CD14-positive monocyte (primary cell): ENCODE data around the gene UBE2M. TPM values are rescaled to one million over a fixed set of nuclear protein-coding genes. Genes with fewer than 3 reads are reported as not detected.

Source experiments
- DNase-seq, 3 donors: peaks; one replicate each; pipeline ENCODE4 v3.0.0-alpha.2; 2011 to 2022
- H2AFZ ChIP-seq: 2 replicates; pipeline ENCODE4 v1.6.0; 2012; ENCODE audit warnings: mild to moderate bottlenecking, low read depth, low read length, inconsistent platforms; ENCODE audit not compliant: insufficient read depth, poor library complexity, severe bottlenecking
- H3K27ac ChIP-seq, 2 donors: 1 replicate in 1 of 2; 2 replicates in 1 of 2; pipeline ENCODE4 v1.5.1; 2012 to 2013; ENCODE audit warnings: low read length in 2 of 2, control low read depth in 1 of 2, inconsistent platforms in 1 of 2, low read depth in 1 of 2, mild to moderate bottlenecking in 1 of 2
- H3K27me3 ChIP-seq, 2 donors: one replicate each; pipeline versions ENCODE4 v1.6.0 to v1.6.1; 2011 to 2013; ENCODE audit warnings: low read length in 2 of 2; ENCODE audit not compliant: control insufficient read depth in 2 of 2, insufficient read depth in 2 of 2
- H3K36me3 ChIP-seq, 2 donors: replicated peaks in 1 of 2; 1 replicate in 1 of 2; 2 replicates in 1 of 2; pipeline versions ENCODE4 v1.5.1 to v1.6.1; 2012 to 2013; ENCODE audit warnings: low read length in 2 of 2, control low read depth in 1 of 2, inconsistent platforms in 1 of 2, mild to moderate bottlenecking in 1 of 2; ENCODE audit not compliant: insufficient read depth in 2 of 2, control insufficient read depth in 1 of 2
- H3K4me1 ChIP-seq, 2 donors: 1 replicate in 1 of 2; 2 replicates in 1 of 2; pipeline versions ENCODE4 v1.5.1 to v1.6.1; 2012 to 2013; ENCODE audit warnings: low read length in 2 of 2, control low read depth in 1 of 2, inconsistent platforms in 1 of 2, mild to moderate bottlenecking in 1 of 2, moderate library complexity in 1 of 2; ENCODE audit not compliant: insufficient read depth in 2 of 2, control insufficient read depth in 1 of 2
- H3K4me2 ChIP-seq: replicated peaks from 2 replicates; pipeline ENCODE3; 2012; ENCODE audit warnings: low read length, moderate library complexity, mild to moderate bottlenecking; ENCODE audit not compliant: poor library complexity, severe bottlenecking; ENCODE audit errors: extremely low read depth
- H3K4me3 ChIP-seq, 3 experiments: fragments of 200-600 bp in 1 of 3; sonication (generic) in 1 of 3; replicated peaks in 1 of 3; 1 replicate in 2 of 3; 2 replicates in 1 of 3; pipeline ENCODE4 v1.5.1; 2011 to 2013; ENCODE audit warnings: low read length in 3 of 3, mild to moderate bottlenecking in 3 of 3, control low read depth in 2 of 3, low read depth in 2 of 3, inconsistent platforms in 1 of 3, moderate library complexity in 1 of 3
- H3K79me2 ChIP-seq: 2 replicates; pipeline ENCODE4 v1.6.0; 2012; ENCODE audit warnings: mild to moderate bottlenecking, control low read depth, inconsistent platforms, low read length, moderate library complexity; ENCODE audit not compliant: insufficient read depth
- H3K9ac ChIP-seq: 2 replicates; pipeline ENCODE4 v1.6.0; 2017; ENCODE audit warnings: low read length, mild to moderate bottlenecking; ENCODE audit not compliant: insufficient read depth, poor library complexity, severe bottlenecking
- H3K9me3 ChIP-seq, 2 donors: replicated peaks in 1 of 2; 1 replicate in 1 of 2; 2 replicates in 1 of 2; pipeline versions ENCODE4 v1.5.1 to v1.6.1; 2012 to 2013; ENCODE audit warnings: low read length in 2 of 2, control low read depth in 1 of 2; ENCODE audit not compliant: control insufficient read depth in 1 of 2, insufficient read depth in 1 of 2
- H4K20me1 ChIP-seq: 2 replicates; pipeline ENCODE4 v1.6.0; 2012; ENCODE audit warnings: mild to moderate bottlenecking, low read length, control low read depth, moderate library complexity; ENCODE audit not compliant: insufficient read depth
- H3K27ac Mint-ChIP-seq, 7 donors: one replicate each; pipeline ENCODE4 v1.8.0; 2020; ENCODE audit warnings: mild to moderate bottlenecking in 7 of 7, mixed read lengths in 7 of 7, moderate library complexity in 6 of 7, inconsistent platforms in 2 of 7
- H3K27me3 Mint-ChIP-seq, 3 donors: one replicate each; pipeline ENCODE4 v1.8.0; 2021 to 2022; ENCODE audit warnings: low read depth in 3 of 3, mild to moderate bottlenecking in 3 of 3, mixed read lengths in 3 of 3, moderate library complexity in 3 of 3, inconsistent platforms in 1 of 3
- H3K36me3 Mint-ChIP-seq, 2 donors: one replicate each; pipeline ENCODE4 v1.8.0; 2020; ENCODE audit warnings: mixed read lengths in 2 of 2, inconsistent platforms in 1 of 2, mild to moderate bottlenecking in 1 of 2
- H3K4me1 Mint-ChIP-seq: one replicate; pipeline ENCODE4 v1.8.0; 2020; ENCODE audit warnings: mild to moderate bottlenecking, mixed read lengths
- H3K4me3 Mint-ChIP-seq, 2 donors: one replicate each; pipeline ENCODE4 v1.8.0; 2020; ENCODE audit warnings: mild to moderate bottlenecking in 2 of 2, mixed read lengths in 2 of 2, moderate library complexity in 1 of 2
- H3K9me3 Mint-ChIP-seq, 7 donors: one replicate each; pipeline ENCODE4 v1.8.0; 2020 to 2022; ENCODE audit warnings: mixed read lengths in 7 of 7, mild to moderate bottlenecking in 6 of 7, moderate library complexity in 6 of 7, inconsistent platforms in 2 of 7
- WGBS: methylation state at CpG from one replicate; pipeline ENCODE4 v1.1.5; 2013; ENCODE audit warnings: missing lambda C conversion rate; ENCODE audit not compliant: insufficient coverage; 5-methylcytosine and 5-hydroxymethylcytosine counted together
- intact Hi-C, 2 donors: fragments of 100-400 bp; cut with micrococcal nuclease; formaldehyde crosslinking; loops; one replicate each; pipeline versions ENCODE4 v1.15.0 to v1.15.1; 2023
- polyA plus RNA-seq, 3 donors: library from polyadenylated mRNA; depleted of rRNA in 1 of 3; unstranded in 2 of 3; stranded (reverse) in 1 of 3; fragments of 300-500 nt in 2 of 3; fragments of >200 nt in 1 of 3; fragmentation: Illumina TruSeq in 2 of 3; gene quantifications; 1 replicate in 2 of 3; 2 replicates in 1 of 3; pipeline ENCODE4 v1.2.3, GENCODE V29; 2012 to 2021
- TF ChIP-seq, protein P1 (sequence below): fragments of 200-600 bp; IDR thresholded peaks from one replicate; pipeline ENCODE4 v1.8.0; 2022; ENCODE audit warnings: antibody characterized with exemption, mild to moderate bottlenecking

Gene UBE2M
- polyA plus RNA-seq, 3 donors: 7.8 to 84.6 (median 14.3) TPM

DNA sequence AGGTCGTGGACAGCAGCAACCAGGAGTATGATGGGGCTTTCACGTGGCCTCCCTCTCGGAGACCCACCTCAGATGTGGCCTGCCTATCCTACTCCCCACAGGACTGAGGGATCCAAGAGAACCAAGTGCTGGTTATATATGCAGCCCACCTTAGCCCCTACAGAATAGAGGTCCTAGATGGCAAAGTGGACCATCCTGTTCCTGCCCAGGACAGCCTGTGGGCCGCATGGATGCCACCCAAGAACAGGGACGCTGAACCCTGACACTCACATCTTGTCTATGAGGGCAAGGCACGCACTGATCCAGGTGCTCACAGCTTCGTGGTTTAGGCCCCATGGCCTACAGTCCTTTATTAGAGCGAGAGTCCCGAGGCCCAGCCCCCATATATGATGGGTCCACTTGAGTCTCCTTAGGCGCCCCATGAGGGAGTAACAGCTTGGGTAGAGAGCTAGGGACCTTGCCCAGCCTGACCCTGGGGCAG is 45.2 kb downstream of the UBE2M start:
- H3K36me3 ChIP-seq: peaks cover 17 to 20% of the 10 kb centered on the region in 2 donors
- H3K4me3 ChIP-seq: no peak overlapping the region

DNA sequence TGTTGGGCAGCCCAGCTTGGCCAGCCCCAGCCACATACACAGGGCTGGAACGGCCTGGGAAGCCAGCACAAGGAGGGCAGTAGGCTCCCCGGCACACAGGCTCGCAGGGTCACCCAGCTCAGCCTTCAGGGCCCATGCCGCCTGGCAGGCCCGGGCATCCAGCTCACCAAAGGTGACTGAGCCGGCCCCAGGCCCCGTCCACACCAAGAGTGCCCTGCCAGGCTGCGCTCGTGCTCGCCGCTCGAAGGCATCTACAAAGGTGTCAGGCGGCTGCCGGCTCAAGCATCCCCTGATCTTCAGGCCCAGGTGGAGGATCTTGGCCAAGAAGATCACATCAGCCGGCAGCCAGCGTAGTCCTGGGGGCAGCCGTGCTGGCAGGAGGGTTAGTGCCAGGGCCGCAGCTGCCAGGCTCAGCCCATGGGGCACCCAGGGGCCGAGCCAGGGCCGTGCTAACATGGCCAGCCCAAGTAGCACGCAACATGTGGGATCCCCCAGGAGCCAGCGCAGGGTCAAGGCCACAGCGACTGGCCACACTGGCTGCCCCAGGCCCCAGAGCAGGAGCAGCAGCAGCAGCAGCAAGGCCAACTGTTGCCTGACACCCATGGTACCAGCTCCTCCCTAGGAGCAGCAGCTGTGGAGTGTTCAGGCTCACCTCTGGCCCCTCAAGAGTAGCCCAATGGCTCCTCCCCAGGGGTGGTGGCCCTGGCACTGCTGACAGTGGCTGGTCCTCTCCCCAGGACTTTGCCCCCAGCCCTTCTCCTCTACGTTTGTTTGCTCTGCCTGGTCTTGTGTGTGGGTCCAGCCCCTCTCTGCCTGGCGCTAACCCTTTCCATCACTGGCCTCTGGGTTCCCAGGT is 46.8 kb downstream of the UBE2M start, which contains the start of gene SLC27A5:
SLC27A5 (minus strand) TSS at position 640 of the 856 bp plus-strand sequence; CDS start at position 603, 37 bp downstream.
- Histone ChIP-seq H4K20me1 (peaks cover 20% of the 10 kb centered on the region), H3K79me2 (peaks cover 19% of the 10 kb centered on the region), H3K27ac (no peak within 1 kb of the TSS), H3K36me3 (peaks cover 9 to 10% of the 10 kb centered on the region in 2 donors), H3K9me3 (peaks cover 16 to 22% of the 10 kb centered on the region in 2 donors), H3K9ac (no peak within 1 kb of the TSS), H3K4me2 (no peak within 1 kb of the TSS), H3K4me1 (peaks cover 10 to 15% of the 10 kb centered on the region in 2 donors), H2AFZ (no peak within 1 kb of the TSS), H3K27me3 (no peaks in the 10 kb centered on the region), H3K4me3 (no peak within 1 kb of the TSS)
- Mint-ChIP-seq H3K4me3 (no peak within 1 kb of the TSS), H3K36me3 (peaks cover 12 to 24% of the 10 kb centered on the region in 2 donors), H3K4me1 (peaks cover 16% of the 10 kb centered on the region), H3K27me3 (peaks cover 0 to 2% (median 2%) of the 10 kb centered on the region in 3 donors), H3K27ac (no peak within 1 kb of the TSS), H3K9me3 (peaks cover 9 to 28% (median 20%) of the 10 kb centered on the region in 7 donors)
- TF ChIP-seq, protein P1, sequence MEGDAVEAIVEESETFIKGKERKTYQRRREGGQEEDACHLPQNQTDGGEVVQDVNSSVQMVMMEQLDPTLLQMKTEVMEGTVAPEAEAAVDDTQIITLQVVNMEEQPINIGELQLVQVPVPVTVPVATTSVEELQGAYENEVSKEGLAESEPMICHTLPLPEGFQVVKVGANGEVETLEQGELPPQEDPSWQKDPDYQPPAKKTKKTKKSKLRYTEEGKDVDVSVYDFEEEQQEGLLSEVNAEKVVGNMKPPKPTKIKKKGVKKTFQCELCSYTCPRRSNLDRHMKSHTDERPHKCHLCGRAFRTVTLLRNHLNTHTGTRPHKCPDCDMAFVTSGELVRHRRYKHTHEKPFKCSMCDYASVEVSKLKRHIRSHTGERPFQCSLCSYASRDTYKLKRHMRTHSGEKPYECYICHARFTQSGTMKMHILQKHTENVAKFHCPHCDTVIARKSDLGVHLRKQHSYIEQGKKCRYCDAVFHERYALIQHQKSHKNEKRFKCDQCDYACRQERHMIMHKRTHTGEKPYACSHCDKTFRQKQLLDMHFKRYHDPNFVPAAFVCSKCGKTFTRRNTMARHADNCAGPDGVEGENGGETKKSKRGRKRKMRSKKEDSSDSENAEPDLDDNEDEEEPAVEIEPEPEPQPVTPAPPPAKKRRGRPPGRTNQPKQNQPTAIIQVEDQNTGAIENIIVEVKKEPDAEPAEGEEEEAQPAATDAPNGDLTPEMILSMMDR: no peak
- DNase-seq: no peak
- intact Hi-C loops: no loop called here
- 96% methylated on average over 25 of the region's 25 CpGs for WGBS

More for the DNA sequence above, 45.2 kb downstream of the UBE2M start:
- DNase-seq: no peak
- Histone ChIP-seq H3K9me3 (peaks cover 4 to 5% of the 10 kb centered on the region in 2 donors), H2AFZ (no peak overlapping the region), H3K4me1 (peaks cover 15 to 20% of the 10 kb centered on the region in 2 donors), H4K20me1 (peaks cover 35% of the 10 kb centered on the region), H3K79me2 (peaks cover 34% of the 10 kb centered on the region), H3K4me2 (peak overlapping the region; percentile 60), H3K27me3 (no peaks in the 10 kb centered on the region), H3K9ac (peak overlapping the region; percentile 4), H3K27ac (peak overlapping the region in 1 of 2 donors; percentile 32)
- H3K27me3 Mint-ChIP-seq: peaks cover 0 to 2% (median 2%) of the 10 kb centered on the region in 3 donors
- no peak overlapping the region for H3K27ac Mint-ChIP-seq
- H3K4me1 Mint-ChIP-seq: peaks cover 22% of the 10 kb centered on the region
- intact Hi-C loops: no loop called here
- H3K9me3 Mint-ChIP-seq: peaks cover 0 to 13% (median 5%) of the 10 kb centered on the region in 7 donors
- 100% methylated on average over 6 of the region's 10 CpGs for WGBS
- H3K4me3 Mint-ChIP-seq: no peak overlapping the region
- TF ChIP-seq, protein P1: no peak
- H3K36me3 Mint-ChIP-seq: peaks cover 19 to 30% of the 10 kb centered on the region in 2 donors
